Inflammatory macrophage treated with lipopolysaccharide for 1 hour (primary cell): ENCODE measurements around the gene RASL10B.

Experiments
- DNase-seq, 2 donors: peaks; one replicate each; pipeline ENCODE4 v3.0.0-alpha.2; 2020 to 2022

The RASL10B gene

GRCh38 chr17:35723735-35724134, 7.7 kb upstream of the RASL10B start:
- DNase-seq = no peak

DNA sequence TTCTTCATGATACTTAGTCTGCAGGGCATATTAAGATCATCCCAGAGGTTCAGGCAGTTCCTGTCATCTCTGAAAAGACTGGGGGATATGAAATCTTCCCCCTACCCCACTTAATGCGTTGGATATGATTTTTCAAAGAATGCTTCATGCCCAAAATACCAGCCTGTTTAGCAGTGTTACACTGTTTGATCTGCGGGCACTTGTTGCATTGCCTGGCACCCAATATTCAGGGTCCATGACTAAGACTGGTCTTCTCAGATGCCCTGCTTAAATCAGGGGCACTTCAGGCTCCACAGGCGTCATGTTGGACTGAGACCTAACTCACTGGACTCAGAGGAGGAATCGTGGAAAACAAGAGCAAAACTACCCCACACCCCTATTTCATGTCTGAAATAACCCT, 6.4 kb upstream of the RASL10B start:
- no peak for DNase-seq

DNA sequence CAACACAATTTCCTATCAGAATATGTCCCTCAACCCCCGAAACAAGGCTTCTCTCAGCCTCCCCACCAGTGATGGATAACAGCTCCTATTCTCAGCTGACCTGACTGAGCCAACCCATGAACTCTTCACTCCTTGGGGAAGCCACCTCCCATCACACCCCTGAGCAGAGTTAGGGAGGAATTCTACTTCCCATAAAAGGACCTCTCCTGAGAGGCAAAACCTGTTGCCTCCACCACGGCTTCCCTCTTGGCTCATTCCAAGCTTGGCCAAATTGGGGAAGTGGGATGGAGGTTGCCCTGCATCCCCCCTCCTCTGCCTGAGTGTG, 5.7 kb upstream of the RASL10B start:
- no peak for DNase-seq

- no peak for DNase-seq
Observed at GRCh38 chr17:35726127-35726952, 5.1 kb upstream of the RASL10B start.

- DNase-seq = no peak
Observed at GRCh38 chr17:35726953-35727460, 4.4 kb upstream of the RASL10B start.

DNA sequence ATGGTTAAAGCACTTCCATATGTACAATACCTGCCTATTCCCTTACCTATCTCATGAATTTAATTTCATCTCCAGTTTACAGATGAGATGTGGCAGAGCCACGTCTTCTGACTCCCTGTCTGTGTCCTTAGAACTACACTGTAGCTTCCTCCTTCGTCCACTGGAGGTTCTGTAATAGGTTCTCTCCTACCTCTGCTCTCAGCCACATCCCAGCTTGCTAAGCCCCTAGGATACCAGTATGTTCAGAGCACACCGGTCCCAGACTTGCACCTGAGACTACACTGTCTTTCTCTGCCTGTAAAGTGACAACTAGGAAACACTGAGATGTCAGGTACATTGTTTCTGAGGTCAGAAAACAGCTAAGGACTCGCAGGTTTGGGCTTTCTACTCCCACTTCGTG, 3.8 kb upstream of the RASL10B start:
- no peak for DNase-seq

GRCh38 chr17:35728551-35728950, 2.9 kb upstream of the RASL10B start:
- no peak for DNase-seq

- no peak for DNase-seq
Observed at GRCh38 chr17:35729405-35729833, 2.0 kb upstream of the RASL10B start.

- DNase-seq = no peak
Observed at GRCh38 chr17:35730400-35731005, 936 bp upstream of the RASL10B start.

GRCh38 chr17:35731917-35732805, 722 bp downstream of the RASL10B start:
- no peak for DNase-seq

DNA sequence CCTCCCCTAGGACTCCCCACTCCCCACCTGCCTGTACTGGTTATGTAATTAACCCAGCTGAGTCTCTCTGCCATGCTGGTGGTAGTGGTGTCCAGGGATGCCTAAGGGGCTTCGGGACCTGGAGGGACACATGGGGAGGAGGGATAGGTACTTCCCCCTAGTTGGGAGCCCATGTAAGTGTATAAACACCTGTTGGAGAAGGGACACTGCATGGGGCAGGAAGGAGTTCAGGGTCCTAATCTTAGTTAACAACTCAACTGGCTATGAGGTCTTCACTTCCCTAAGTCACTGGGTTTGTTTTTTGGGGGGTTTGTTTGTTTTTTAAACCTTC, 1.3 kb downstream of the RASL10B start:
- DNase-seq = no peak

DNA sequence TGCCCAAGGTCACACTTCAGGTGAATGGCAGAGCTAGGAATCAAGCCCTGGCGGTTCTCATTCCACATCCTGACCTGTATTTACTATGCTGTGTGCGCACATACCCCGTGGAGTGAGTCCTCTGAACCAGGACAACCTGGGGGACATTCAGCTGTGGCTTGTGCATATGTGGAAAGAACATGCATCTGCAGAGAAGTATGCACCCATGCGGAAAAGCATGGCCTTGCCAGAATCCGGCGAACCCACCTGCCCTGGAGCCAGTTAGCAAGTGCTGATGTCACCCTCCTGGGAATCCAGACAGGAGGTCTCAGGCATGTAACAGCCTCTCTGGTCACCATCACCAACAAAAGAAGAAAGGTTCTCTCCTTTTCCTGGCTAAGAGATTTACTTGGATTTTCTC, 1.9 kb downstream of the RASL10B start:
- no peak for DNase-seq

GRCh38 chr17:35734396-35734795, 3.0 kb downstream of the RASL10B start:
- no peak for DNase-seq

GRCh38 chr17:35735036-35735805, 3.8 kb downstream of the RASL10B start:
- no peak for DNase-seq

- DNase-seq = no peak
Observed at GRCh38 chr17:35736236-35736635, 4.8 kb downstream of the RASL10B start.

DNA sequence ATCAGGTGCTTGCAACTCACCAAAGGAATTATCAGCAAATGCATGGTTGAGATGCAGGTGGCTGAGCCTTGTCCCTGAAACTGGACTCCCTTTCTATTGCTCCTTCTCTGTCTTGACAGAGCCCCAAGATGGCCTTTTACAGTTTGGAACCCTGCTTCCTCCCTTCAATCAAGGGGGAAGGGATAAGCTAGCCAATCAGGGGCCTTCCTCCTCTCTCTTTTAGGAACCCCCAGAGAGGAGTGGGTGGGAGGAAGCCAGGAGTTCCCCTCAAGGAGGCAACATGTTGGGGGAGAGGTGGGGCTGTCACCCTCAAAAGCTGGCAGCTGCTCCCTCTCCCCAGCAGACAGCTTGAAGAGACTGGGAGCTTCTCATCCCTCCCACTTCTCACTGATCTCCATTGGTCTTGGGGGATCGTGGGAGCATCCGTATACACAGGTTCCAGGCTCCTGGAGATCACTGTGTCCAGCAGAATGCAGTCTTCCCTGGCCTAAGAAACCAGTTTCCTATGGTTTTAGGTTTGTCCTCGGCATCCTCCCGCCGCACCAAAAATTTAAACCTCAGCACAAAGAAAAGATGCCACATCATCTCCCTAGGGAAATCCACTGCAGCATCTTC, 7.2 kb downstream of the RASL10B start:
- DNase-seq = peak in 1 of 2 donors; percentile 16

DNA sequence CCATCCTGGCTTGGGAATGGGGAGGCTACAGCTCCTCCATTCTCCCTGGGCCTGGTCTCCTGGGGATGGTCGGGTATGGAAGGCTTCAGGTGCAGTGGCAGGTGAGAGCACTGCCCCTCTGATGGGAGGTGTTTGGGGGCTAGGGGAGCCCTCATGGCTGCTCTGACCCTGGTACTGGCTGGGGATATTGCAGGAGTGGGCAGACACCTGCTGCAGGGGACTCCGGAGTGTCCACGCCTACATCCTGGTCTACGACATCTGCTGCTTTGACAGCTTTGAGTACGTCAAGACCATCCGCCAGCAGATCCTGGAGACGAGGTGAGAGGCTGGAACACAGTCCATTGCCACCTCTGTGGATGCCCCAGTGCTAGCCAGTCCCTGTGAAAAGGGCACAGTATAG, 8.8 kb downstream of the RASL10B start:
- DNase-seq = no peak

GRCh38 chr17:35740997-35741931, 9.8 kb downstream of the RASL10B start:
- DNase-seq = no peak

GRCh38 chr17:35742496-35742895, 11.1 kb downstream of the RASL10B start:
- no peak for DNase-seq

DNA sequence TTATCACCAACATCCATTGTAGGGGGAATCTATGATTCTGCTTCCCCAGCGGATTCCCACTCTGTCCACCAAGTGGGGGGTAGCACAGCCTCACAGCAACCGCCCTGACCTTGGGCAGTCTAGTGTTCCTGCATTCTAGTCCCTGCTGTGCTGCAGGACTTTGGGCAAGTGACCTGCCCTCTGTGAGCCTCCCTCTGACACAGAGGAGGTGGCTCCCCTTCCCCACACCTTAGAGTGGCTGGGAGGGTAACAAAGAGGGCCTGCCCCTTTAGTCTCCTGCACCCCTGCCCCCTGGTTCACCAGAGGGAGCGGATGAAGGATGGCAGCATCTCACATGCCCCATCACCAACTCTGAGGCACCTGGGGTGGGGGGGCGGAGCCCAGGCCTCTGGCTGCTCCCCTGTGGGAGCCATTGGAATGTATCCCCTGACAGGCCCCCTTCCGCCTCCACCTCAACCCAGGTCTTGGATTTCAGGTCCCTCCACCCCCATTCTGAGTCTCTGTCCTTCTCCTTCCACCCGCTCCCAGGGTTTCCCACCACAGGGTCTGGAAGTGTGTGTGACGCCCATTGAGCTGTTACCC, 11.5 kb downstream of the RASL10B start:
- DNase-seq = no peak
